CD4-positive, alpha-beta T cell treated with Interleukin-4 for 1 hour (primary cell): ENCODE results near the gene SULT2B1.
A peak's percentile ranks its signal among the peaks of the same experiment; 100 is the strongest.

Source experiments
- DNase-seq, 2 donors: peaks; one replicate each; pipeline ENCODE4 v3.0.0-alpha.2; 2020 to 2022

Gene SULT2B1

GRCh38 chr19:48636859-48637448, 85.0 kb downstream of the SULT2B1 start, which contains the start of gene DBP:
DBP (minus strand) TSS chr19:48637379; CDS start chr19:48636994, 385 bp downstream.
- peak; percentile 22 to 33 for DNase-seq

GRCh38 chr19:48637449-48637947, 85.5 kb downstream of the SULT2B1 start:
- peak; percentile 100 for DNase-seq

GRCh38 chr19:48637948-48638830, 86.2 kb downstream of the SULT2B1 start:
- peak; percentile 95 for DNase-seq

GRCh38 chr19:48638831-48639381, 86.9 kb downstream of the SULT2B1 start:
- peak in 1 of 2 donors; percentile 35 for DNase-seq

- DNase-seq = peak; percentile 42 to 50
Observed at GRCh38 chr19:48639483-48640375, 87.8 kb downstream of the SULT2B1 start.

- DNase-seq = no peak
Observed at GRCh38 chr19:48641850-48642249, 89.9 kb downstream of the SULT2B1 start.

- no peak for DNase-seq
Observed at GRCh38 chr19:48642862-48643261, 90.9 kb downstream of the SULT2B1 start.

GRCh38 chr19:48644355-48644754, 92.4 kb downstream of the SULT2B1 start:
- no peak for DNase-seq

- DNase-seq = peak; percentile 82 to 83
Observed at GRCh38 chr19:48644839-48645619, 93.1 kb downstream of the SULT2B1 start.

GRCh38 chr19:48645620-48646000, 93.6 kb downstream of the SULT2B1 start:
- no peak for DNase-seq

GRCh38 chr19:48646001-48646721, 94.2 kb downstream of the SULT2B1 start, which contains the start of gene CA11:
CA11 (minus strand) TSS chr19:48646187; CDS start chr19:48645632, 555 bp downstream.
- peak; percentile 93 to 95 for DNase-seq

- DNase-seq = no peak
Observed at GRCh38 chr19:48646722-48647216, 94.8 kb downstream of the SULT2B1 start.

- no peak for DNase-seq
Observed at GRCh38 chr19:48648134-48648533, 96.2 kb downstream of the SULT2B1 start.
